Kidney (tissue), 14 donors: Measurements from ENCODE around the gene HLA-DOA. TPM values are rescaled to one million over a fixed set of nuclear protein-coding genes. Genes with fewer than 3 reads are reported as not detected.

Experiments used
- DNase-seq, 5 donors: peaks; one replicate each; pipeline ENCODE4 v3.0.0-alpha.2; 2013 to 2020
- FAIRE-seq: peaks from 2 replicates; lab custom pipeline; 2012; peaks lifted over from hg19 to GRCh38; lab: Jason Lieb, UNC
- H3K27ac ChIP-seq, 2 donors: one replicate each; pipeline ENCODE4 v1.7.0; 2013; ENCODE audit warnings: low read depth in 2 of 2, low read length in 2 of 2, inconsistent platforms in 1 of 2
- H3K27me3 ChIP-seq: one replicate; pipeline ENCODE4 v1.7.1; 2013; ENCODE audit warnings: low read length, inconsistent platforms; ENCODE audit not compliant: control insufficient read depth, insufficient read depth
- H3K36me3 ChIP-seq, 3 donors: one replicate each; pipeline versions ENCODE4 v1.7.0 to v1.7.1; 2013; ENCODE audit warnings: low read length in 3 of 3, control low read depth in 1 of 3, inconsistent platforms in 1 of 3; ENCODE audit not compliant: insufficient read depth in 3 of 3, control insufficient read depth in 2 of 3
- H3K4me1 ChIP-seq, 3 donors: one replicate each; pipeline versions ENCODE4 v1.7.0 to v1.7.1; 2013; ENCODE audit warnings: low read length in 3 of 3, inconsistent platforms in 1 of 3, low read depth in 1 of 3; ENCODE audit not compliant: control insufficient read depth in 2 of 3, insufficient read depth in 2 of 3
- H3K4me3 ChIP-seq, 3 donors: one replicate each; pipeline versions ENCODE4 v1.7.0 to v1.8.1; 2013; ENCODE audit warnings: low read length in 3 of 3, control low read depth in 1 of 3, inconsistent platforms in 1 of 3
- H3K9ac ChIP-seq, 3 donors: one replicate each; pipeline versions ENCODE4 v1.7.0 to v1.7.1; 2013; ENCODE audit warnings: low read length in 3 of 3, control low read depth in 1 of 3, inconsistent platforms in 1 of 3
- H3K9me3 ChIP-seq, 3 donors: one replicate each; pipeline versions ENCODE4 v1.7.0 to v1.7.1; 2013; ENCODE audit warnings: low read length in 3 of 3, control low read depth in 1 of 3, inconsistent platforms in 1 of 3; ENCODE audit not compliant: control insufficient read depth in 2 of 3, insufficient read depth in 1 of 3
- CTCF ChIP-seq: IDR thresholded peaks from 3 replicates; pipeline ENCODE4 v1.5.1; 2012; ENCODE audit warnings: mild to moderate bottlenecking, moderate library complexity, borderline replicate concordance; ENCODE audit not compliant: insufficient read depth; ENCODE audit errors: extremely low read depth
- intact Hi-C: fragments of 100-400 bp; cut with DNase I; formaldehyde crosslinking; loops from one replicate; pipeline ENCODE4 v1.11.1; 2022
- polyA plus RNA-seq: library from polyadenylated mRNA; stranded (reverse); fragments of 350-450 nt; fragmentation: Illumina TruSeq; extraction: RNeasy Lipid Tissue Mini Kit (QIAGEN cat#74804); gene quantifications from one replicate; pipeline ENCODE4 v1.2.3, GENCODE V29; 2014; ENCODE audit warnings: low read depth, low replicate concordance; ENCODE audit not compliant: insufficient read depth
- total RNA-seq: library from RNA; stranded (reverse); fragmentation: NEBNext Ultra II Directional; extraction: Animal tissue kit (Norgen Biotek cat#: 25700); gene quantifications from one replicate; pipeline ENCODE4 v1.2.1, GENCODE V29; 2021
- donor health status: control.
- donor health status: control.
- donor health status: control.
- donor health status: control.
- donor health status: control.
- donor health status: DM: yes; HTN: yes; CAD: no.
- donor health status: Normal renal cell carcinoma (clear cell type).

Gene HLA-DOA
- total and polyA plus RNA-seq, 2 donors from 2014 or later, result 10.8 to 21.6 TPM

- Histone ChIP-seq H3K4me3 (no peak overlapping the region), H3K9me3 (no peaks in the 10 kb centered on the region), H3K27me3 (no peaks in the 10 kb centered on the region), H3K36me3 (peaks cover 16 to 26% (median 25%) of the 10 kb centered on the region in 3 donors), H3K4me1 (peaks cover 0 to 2% (median 0%) of the 10 kb centered on the region in 3 donors), H3K27ac (no peak overlapping the region), H3K9ac (no peak overlapping the region)
- FAIRE-seq (no peak), DNase-seq (no peak)
- no peak for TF ChIP-seq CTCF
- intact Hi-C loops, result loop anchor here (5.0 kb wide), 1 partner anchor 46 kb away; no protein-coding TSS in a partner anchor
Observed at GRCh38 chr6:32983493-32983848, 25.9 kb downstream of the HLA-DOA start.

DNA sequence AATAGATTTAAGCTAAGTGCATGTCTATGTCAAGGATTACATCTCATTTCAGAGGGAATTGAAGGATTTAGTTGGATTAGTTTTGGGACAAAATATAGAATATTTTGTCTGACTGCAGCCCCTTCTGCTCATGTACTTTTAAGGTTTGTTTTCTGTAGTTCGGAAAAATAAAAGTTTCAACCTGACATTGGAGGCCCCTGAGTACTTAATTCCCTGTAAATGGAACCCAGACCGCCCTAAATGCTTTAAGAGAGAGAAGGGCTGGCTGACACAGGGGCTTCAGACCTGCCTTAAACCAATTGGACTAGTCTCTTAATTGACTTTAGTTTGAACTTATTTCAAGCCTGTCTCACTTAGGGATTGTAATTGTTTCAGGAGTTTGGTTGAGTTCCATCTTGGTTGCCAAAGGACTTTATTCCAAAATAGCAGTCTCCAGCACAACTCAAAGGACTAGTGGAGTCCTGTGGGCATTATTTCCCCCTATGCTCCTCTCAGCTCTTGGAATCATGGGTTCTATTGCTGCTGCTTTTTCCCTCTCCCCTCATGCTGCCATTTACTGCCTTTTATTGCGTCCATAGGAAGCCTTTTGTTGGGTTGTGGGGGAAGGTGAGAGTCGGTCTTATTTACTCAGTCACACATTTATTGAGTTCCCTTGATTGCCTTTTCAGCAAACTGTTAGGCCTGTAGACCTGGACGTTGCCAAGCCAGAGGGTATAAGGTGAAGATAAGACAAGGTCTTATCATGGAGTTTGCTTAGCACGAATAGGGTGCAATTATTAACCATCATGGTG, 26.5 kb downstream of the HLA-DOA start:
- peaks cover 18 to 32% (median 31%) of the 10 kb centered on the region in 3 donors for H3K36me3 ChIP-seq
- TF ChIP-seq CTCF, result no peak
- no peaks in the 10 kb centered on the region for H3K9me3 ChIP-seq
- no peak overlapping the region for H3K4me3 ChIP-seq
- peaks cover 0 to 2% (median 0%) of the 10 kb centered on the region in 3 donors for H3K4me1 ChIP-seq
- no peak overlapping the region for H3K9ac ChIP-seq
- H3K27me3 ChIP-seq, result no peaks in the 10 kb centered on the region
- intact Hi-C loops, result loop anchor here (5.0 kb wide), 1 partner anchor 46 kb away; no protein-coding TSS in a partner anchor
- no peak overlapping the region for H3K27ac ChIP-seq
- DNase-seq (no peak), FAIRE-seq (no peak)

- Histone ChIP-seq H3K9me3 (no peaks in the 10 kb centered on the region), H3K4me1 (peaks cover 0 to 4% (median 0%) of the 10 kb centered on the region in 3 donors), H3K4me3 (no peak overlapping the region), H3K27ac (no peak overlapping the region), H3K9ac (no peak overlapping the region), H3K36me3 (peaks cover 25 to 39% (median 38%) of the 10 kb centered on the region in 3 donors), H3K27me3 (no peaks in the 10 kb centered on the region)
- no peak for TF ChIP-seq CTCF
- intact Hi-C loops, result loop anchor here (5.0 kb wide), 1 partner anchor 45 kb away; no protein-coding TSS in a partner anchor
- DNase-seq (no peak), FAIRE-seq (no peak)
Observed at GRCh38 chr6:32982084-32982701, 27.2 kb downstream of the HLA-DOA start.
